Fibroblast of skin of right quadriceps (primary cell): ENCODE results near the gene RGL4.
"Not testable (repeated sequence)": the region's sequence is repeated elsewhere in the genome, so short reads cannot be mapped to it uniquely, and the experiment has no call there.

Experiments
- DNase-seq: peaks from one replicate; pipeline ENCODE4 v3.0.0-alpha.2; 2013

The RGL4 gene

GRCh38 chr22:23690713-23691112, at the start of gene RGL4:
Gene RGL4 (plus strand): TSS chr22:23691013. CDS start chr22:23692031, 1,018 bp downstream.
- no peak for DNase-seq

- not testable (repeated sequence) for DNase-seq
These were observed 44.3 kb upstream of the RGL4 start for GRCh38 chr22:23646526-23646925.

GRCh38 chr22:23649071-23649501, 41.7 kb upstream of the RGL4 start:
- DNase-seq, result no peak

- DNase-seq, result no peak
These were observed 39.1 kb upstream of the RGL4 start for GRCh38 chr22:23651676-23652075.

GRCh38 chr22:23652286-23652685, 38.5 kb upstream of the RGL4 start:
- no peak for DNase-seq

GRCh38 chr22:23652711-23653110, 38.1 kb upstream of the RGL4 start:
- DNase-seq, result no peak

GRCh38 chr22:23655891-23656475, 34.8 kb upstream of the RGL4 start:
- DNase-seq, result no peak

- DNase-seq, result no peak
These were observed 33.1 kb upstream of the RGL4 start for GRCh38 chr22:23657727-23658126.

- DNase-seq, result not testable (repeated sequence)
These were observed 30.4 kb upstream of the RGL4 start for GRCh38 chr22:23660381-23660780.

GRCh38 chr22:23670378-23671295, 20.2 kb upstream of the RGL4 start:
- DNase-seq, result no peak

GRCh38 chr22:23671387-23671786, 19.4 kb upstream of the RGL4 start:
- DNase-seq, result not testable (repeated sequence)

- not testable (repeated sequence) for DNase-seq
These were observed 18.3 kb upstream of the RGL4 start for GRCh38 chr22:23672307-23673049.

- DNase-seq, result no peak
These were observed 17.7 kb upstream of the RGL4 start for GRCh38 chr22:23673050-23673620.

GRCh38 chr22:23673826-23674690, 16.8 kb upstream of the RGL4 start:
- no peak for DNase-seq

GRCh38 chr22:23674886-23675501, 15.8 kb upstream of the RGL4 start:
- not testable (repeated sequence) for DNase-seq

GRCh38 chr22:23675502-23676415, 15.1 kb upstream of the RGL4 start:
- DNase-seq, result no peak

- DNase-seq, result not testable (repeated sequence)
These were observed 13.7 kb upstream of the RGL4 start for GRCh38 chr22:23676841-23677700.

- DNase-seq, result no peak
These were observed 13.2 kb upstream of the RGL4 start for GRCh38 chr22:23677701-23677995.

GRCh38 chr22:23678133-23678532, 12.7 kb upstream of the RGL4 start:
- no peak for DNase-seq
